Gastrocnemius medialis (tissue), 4 donors: ENCODE data around the gene SBF1. TPM values are rescaled to one million over a fixed set of nuclear protein-coding genes. Genes with fewer than 3 reads are reported as not detected.

Experiments used
- ATAC-seq, 2 donors: fragments of 150-250 bp; one replicate each; pipeline ENCODE4 v1.9.1; 2016
- DNase-seq, 2 donors: peaks; one replicate each; pipeline ENCODE4 v3.0.0-alpha.2; 2019
- H3K27ac ChIP-seq, 4 donors: fragments of 200-600 bp; sonication (generic); 1 replicate in 1 of 4; 2 replicates in 3 of 4; pipeline ENCODE4 v1.5.1; 2016 to 2018; ENCODE audit warnings: mild to moderate bottlenecking in 2 of 4, moderate library complexity in 1 of 4
- H3K27me3 ChIP-seq, 3 donors: fragments of 200-600 bp; sonication (generic) in 2 of 3; 1 replicate in 1 of 3; 2 replicates in 2 of 3; pipeline versions ENCODE4 v1.5.1 to v1.6.0; 2016 to 2019; ENCODE audit warnings: mild to moderate bottlenecking in 1 of 3, moderate library complexity in 1 of 3
- H3K36me3 ChIP-seq, 2 donors: fragments of 200-600 bp; sonication (generic) in 1 of 2; one replicate each; pipeline ENCODE4 v1.5.1; 2017 to 2018
- H3K4me1 ChIP-seq, 2 donors: fragments of 200-600 bp; sonication (generic) in 1 of 2; one replicate each; pipeline ENCODE4 v1.5.1; 2016 to 2017; ENCODE audit warnings: mild to moderate bottlenecking in 2 of 2
- H3K4me3 ChIP-seq, 4 donors: fragments of 200-600 bp; sonication (generic) in 3 of 4; 1 replicate in 1 of 4; 2 replicates in 3 of 4; pipeline ENCODE4 v1.5.1; 2016 to 2019; ENCODE audit warnings: mild to moderate bottlenecking in 2 of 4
- H3K9me3 ChIP-seq, 3 donors: fragments of 200-600 bp; sonication (generic) in 2 of 3; 1 replicate in 1 of 3; 2 replicates in 2 of 3; pipeline ENCODE4 v1.5.1; 2016 to 2019
- CTCF ChIP-seq, 5 experiments: fragments of 450-650 bp in 3 of 5; fragments of 200-600 bp in 2 of 5; sonication (generic) in 2 of 5; IDR thresholded peaks in 4 of 5; conservative IDR thresholded peaks in 1 of 5; 1 replicate in 4 of 5; 2 replicates in 1 of 5; pipeline ENCODE4 v1.5.1; 2016 to 2019; ENCODE audit warnings: antibody characterized with exemption in 5 of 5, mild to moderate bottlenecking in 3 of 5, moderate library complexity in 3 of 5
- POLR2A ChIP-seq, 2 donors: fragments of 450-650 bp; IDR thresholded peaks; one replicate each; pipeline ENCODE4 v1.6.1; 2017; ENCODE audit warnings: antibody characterized with exemption in 2 of 2, mild to moderate bottlenecking in 2 of 2, moderate library complexity in 2 of 2
- in situ Hi-C, 4 donors: fragments of 200-750 bp; cut with MboI; loops; one replicate each; pipeline versions ENCODE4 v1.15.0 to v1.8.0; 2017; ENCODE audit warnings: low sequenced_read_pairs in 4 of 4
- intact Hi-C: fragments of 100-400 bp; cut with DNase I; formaldehyde crosslinking; loops from one replicate; pipeline ENCODE4 v1.15.1; 2023; ENCODE audit warnings: low total_unique reads
- total RNA-seq, 4 donors: library from RNA; depleted of rRNA; stranded (reverse); fragments of >200 nt; gene quantifications; one replicate each; pipeline versions ENCODE4 v1.1.0 to v1.2.3, GENCODE V29; 2016

SBF1 gene
- total RNA-seq, 4 donors from 2014 or later, result 50.5 to 116 (median 107) TPM

- intact Hi-C loops, result no loop called here
- in situ Hi-C loops, result no loop called here
- no peak for TF ChIP-seq POLR2A (IDR thresholded peaks at IDR 0.05)
- no peak for TF ChIP-seq CTCF (IDR thresholded peaks at IDR 0.05 in 4 of 5, conservative IDR thresholded peaks at IDR 0.05 in 1 of 5)
- Histone ChIP-seq H3K9me3 (no peaks in the 10 kb centered on the region), H3K27me3 (no peaks in the 10 kb centered on the region), H3K4me3 (no peak overlapping the region), H3K36me3 (peaks cover 0 to 96% of the 10 kb centered on the region in 2 donors), H3K4me1 (no peaks in the 10 kb centered on the region), H3K27ac (no peak overlapping the region)
- no peak for ATAC-seq
- DNase-seq, result no peak
Measured at GRCh38 chr22:50459496-50460140, 15.2 kb downstream of the SBF1 start.

- TF ChIP-seq POLR2A (IDR thresholded peaks at IDR 0.05) (no peak), CTCF (IDR thresholded peaks at IDR 0.05 in 4 of 5, conservative IDR thresholded peaks at IDR 0.05 in 1 of 5) (no peak)
- ATAC-seq (no peak), DNase-seq (no peak)
- H3K9me3 ChIP-seq, result no peaks in the 10 kb centered on the region
- H3K4me1 ChIP-seq, result no peaks in the 10 kb centered on the region
- no peak overlapping the region for H3K27ac ChIP-seq
- intact Hi-C loops (no loop called here), in situ Hi-C loops (no loop called here)
- no peak overlapping the region for H3K4me3 ChIP-seq
- peaks cover 0 to 96% of the 10 kb centered on the region in 2 donors for H3K36me3 ChIP-seq
- H3K27me3 ChIP-seq, result no peaks in the 10 kb centered on the region
Measured at GRCh38 chr22:50459016-50459415, 15.8 kb downstream of the SBF1 start.

GRCh38 chr22:50456466-50457234 lies 18.2 kb downstream of the SBF1 start:
- DNase-seq (no peak), ATAC-seq (no peak)
- intact Hi-C loops, result no loop called here
- H3K9me3 ChIP-seq, result no peaks in the 10 kb centered on the region
- H3K27me3 ChIP-seq, result no peaks in the 10 kb centered on the region
- H3K4me1 ChIP-seq, result no peaks in the 10 kb centered on the region
- in situ Hi-C loops, result no loop called here
- no peak overlapping the region for H3K4me3 ChIP-seq
- no peak for TF ChIP-seq POLR2A (IDR thresholded peaks at IDR 0.05)
- TF ChIP-seq CTCF (IDR thresholded peaks at IDR 0.05 in 4 of 5, conservative IDR thresholded peaks at IDR 0.05 in 1 of 5), result no peak
- no peak overlapping the region for H3K27ac ChIP-seq
- H3K36me3 ChIP-seq, result peaks cover 0 to 75% of the 10 kb centered on the region in 2 donors

GRCh38 chr22:50456026-50456425 lies 18.8 kb downstream of the SBF1 start:
- no peak for DNase-seq
- in situ Hi-C loops, result no loop called here
- Histone ChIP-seq H3K27me3 (no peaks in the 10 kb centered on the region), H3K9me3 (no peaks in the 10 kb centered on the region), H3K4me1 (no peaks in the 10 kb centered on the region), H3K36me3 (peaks cover 0 to 69% of the 10 kb centered on the region in 2 donors), H3K4me3 (no peak overlapping the region), H3K27ac (no peak overlapping the region)
- no peak for ATAC-seq
- no peak for TF ChIP-seq CTCF (IDR thresholded peaks at IDR 0.05 in 4 of 5, conservative IDR thresholded peaks at IDR 0.05 in 1 of 5)
- TF ChIP-seq POLR2A (IDR thresholded peaks at IDR 0.05), result no peak
- intact Hi-C loops, result no loop called here
